Fibroblast of skin of right biceps (primary cell): ENCODE measurements around the gene JADE2.

ENCODE experiments used
- DNase-seq: peaks from one replicate; pipeline ENCODE4 v3.0.0-alpha.2; 2013

The JADE2 gene

DNA sequence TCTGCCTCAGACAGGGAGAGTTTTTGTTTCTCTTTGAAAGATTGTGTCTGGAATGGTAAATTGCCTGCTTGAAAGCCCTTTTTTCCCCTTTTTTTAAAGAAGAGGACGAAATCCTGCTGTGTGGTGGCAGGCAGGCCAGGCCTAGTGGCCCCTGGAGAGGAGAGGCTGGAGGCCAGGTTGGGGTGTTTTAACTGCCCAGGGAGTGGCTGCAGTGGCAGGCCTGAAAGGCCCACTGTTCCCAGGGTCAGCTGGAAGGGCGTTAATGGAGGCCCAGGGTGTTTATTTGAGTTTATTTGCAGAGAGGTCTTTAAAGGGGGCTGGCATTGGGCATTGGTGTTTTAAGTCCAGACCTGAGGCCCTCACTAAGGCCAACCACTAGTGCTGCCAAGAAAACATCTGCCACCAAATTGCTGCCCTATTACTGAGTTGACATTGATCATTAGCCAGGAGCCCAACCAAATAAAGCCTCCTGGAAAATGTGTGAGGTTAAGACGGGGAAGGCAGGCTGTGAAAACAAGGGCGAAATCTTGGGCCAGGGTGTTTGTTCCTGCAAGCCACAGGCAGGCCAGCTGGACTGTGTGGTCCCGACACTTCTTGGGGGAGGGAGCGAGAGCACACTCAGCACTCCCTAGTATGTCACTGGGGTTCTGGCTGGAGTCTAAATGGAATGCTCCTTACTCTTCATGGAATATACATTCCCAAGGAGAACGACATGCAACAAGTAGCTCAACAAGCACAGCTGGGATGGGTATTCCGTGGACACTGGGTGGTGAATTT lies 5.0 kb downstream of the JADE2 start:
- no peak for DNase-seq

DNA sequence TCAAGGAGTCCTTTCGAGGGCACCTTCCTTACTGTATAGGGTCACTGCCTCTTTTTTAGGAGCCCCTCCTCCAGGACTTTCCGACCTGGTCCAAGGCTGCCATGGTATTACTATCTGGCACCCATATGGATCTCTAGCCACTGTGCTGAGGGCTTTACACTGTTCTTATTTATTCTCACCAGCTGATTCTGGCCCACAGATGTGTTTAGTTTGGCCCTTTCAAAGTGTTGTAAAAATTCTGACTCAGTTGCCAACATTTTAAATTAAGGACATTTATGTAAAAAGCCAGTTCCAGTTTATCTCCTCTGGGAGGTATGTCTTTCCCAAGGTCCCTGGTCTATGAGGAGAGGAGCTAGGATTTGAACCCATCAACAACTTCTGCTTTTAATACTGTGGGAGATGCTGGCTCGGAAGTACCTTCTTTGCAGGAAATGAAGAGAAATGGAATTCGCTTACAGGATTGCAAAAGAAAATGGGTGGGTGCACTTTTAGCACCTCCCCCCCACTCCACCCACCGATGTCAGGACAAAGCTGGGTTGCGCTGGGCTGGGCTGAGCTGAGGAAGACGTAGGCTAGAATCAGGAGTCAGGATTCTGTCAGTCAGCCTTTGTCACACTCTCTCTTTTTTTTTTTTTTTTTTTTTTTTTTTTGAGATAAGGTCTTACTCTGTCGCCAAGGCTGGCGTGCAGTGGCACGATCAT lies 7.8 kb downstream of the JADE2 start:
- DNase-seq = no peak

DNA sequence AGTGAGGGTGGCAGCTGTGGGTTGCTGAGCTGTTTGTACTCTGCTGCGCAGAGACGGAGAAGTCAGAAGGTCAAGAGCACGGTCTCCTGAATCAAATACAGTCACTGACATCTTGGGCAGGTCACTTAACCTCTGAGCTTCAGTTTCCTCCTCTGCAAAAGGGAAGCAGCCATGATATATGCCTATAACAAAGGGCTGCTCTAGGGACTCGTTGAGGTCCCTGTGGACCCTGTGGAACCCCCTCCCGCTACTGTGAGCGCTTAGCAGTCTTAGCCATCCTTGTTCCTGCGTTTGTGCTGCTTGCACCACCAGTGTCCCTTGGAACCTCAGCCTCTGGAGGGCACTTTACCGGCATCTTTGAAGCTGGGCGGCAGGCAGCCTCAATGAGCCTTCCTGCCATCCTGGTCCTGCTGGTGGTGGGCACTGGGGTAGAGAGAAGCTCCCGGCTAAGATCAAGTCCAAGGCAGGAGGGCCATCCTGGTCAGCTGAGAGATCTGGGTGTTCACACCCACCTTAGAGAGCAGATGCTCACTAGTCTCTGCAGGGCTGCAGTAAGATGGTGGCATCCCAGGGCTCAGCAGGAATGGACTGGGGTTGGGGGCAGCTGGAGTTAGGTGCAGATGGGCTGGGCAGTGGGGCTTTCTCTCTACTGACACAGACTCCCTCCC lies 8.7 kb downstream of the JADE2 start:
- DNase-seq = no peak

DNA sequence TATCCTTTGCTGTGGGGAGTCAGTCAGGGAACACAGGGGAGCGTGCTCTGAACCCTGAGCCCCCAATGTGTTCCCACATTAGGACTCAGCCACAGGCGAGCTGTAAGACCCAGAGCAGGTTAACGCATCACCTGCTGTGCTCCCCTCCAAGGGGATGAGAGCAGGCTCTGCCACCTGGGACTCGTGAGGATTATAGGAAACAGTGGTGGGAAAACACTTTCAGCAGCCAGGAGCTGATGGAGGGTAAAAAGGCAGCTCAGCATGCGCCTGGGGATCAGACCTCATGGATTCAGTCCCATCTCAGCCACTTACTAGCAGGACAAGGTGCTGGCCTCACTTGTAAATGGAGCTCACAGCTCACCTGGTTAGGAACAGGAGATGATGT lies 9.2 kb downstream of the JADE2 start:
- DNase-seq = no peak

DNA sequence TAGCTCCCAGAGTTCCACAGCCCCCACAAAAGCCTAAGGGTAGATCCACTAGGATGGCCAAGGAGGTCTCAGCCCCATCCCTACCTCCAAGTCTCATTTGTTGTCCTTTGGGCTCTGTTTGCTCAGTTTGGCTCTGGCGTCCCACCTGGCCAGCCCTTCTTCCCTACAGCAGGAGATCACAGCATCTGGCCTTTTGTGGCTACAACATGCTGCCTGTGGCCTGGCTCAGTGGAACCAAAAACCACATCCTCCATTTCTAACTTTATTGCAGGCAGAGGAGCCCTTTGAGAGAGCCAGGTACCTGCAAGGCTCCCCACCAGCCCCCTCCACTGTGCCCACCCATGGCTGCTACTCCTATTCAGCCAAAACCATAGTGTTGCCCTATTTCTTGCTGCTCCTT lies 11.4 kb downstream of the JADE2 start:
- no peak for DNase-seq

DNA sequence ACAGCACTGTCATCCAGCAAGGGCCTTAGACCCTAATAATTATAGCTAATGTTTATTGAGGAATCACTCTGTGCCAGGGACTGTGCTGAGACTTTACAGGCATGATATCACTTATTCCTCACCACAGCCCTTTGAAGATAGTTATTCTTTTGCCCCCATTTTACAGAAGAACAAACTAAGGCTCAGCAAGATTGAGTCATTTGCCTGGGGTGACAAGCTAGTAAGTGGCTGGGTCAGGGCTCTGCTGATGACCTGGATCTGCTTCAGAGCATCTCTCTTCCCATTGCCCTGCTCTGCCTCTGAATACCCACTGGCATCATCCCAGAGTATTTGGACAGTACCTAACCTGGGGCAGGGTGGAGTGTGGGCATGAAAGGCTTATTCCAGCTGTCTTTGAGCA lies 11.8 kb downstream of the JADE2 start:
- DNase-seq = no peak

DNA sequence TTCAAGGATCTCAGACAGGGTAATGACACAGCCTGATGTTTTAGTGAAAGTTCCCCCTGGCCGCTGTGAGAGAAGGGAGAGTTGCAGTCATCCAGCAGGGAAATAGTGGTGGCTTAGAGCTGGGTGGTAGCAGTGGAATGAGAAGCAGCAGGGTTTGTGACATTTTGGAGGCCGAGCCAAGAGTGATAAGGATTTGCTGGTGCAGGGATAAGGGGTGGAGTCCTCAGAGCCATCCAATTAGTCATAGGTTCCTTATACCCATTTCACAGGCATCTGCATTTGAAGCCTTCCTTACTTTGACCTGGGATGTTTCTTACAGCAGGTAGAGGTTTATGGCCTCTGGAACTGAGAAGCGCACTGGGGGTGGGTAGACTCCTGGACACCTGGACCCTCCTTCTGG lies 12.8 kb downstream of the JADE2 start:
- DNase-seq = no peak

DNA sequence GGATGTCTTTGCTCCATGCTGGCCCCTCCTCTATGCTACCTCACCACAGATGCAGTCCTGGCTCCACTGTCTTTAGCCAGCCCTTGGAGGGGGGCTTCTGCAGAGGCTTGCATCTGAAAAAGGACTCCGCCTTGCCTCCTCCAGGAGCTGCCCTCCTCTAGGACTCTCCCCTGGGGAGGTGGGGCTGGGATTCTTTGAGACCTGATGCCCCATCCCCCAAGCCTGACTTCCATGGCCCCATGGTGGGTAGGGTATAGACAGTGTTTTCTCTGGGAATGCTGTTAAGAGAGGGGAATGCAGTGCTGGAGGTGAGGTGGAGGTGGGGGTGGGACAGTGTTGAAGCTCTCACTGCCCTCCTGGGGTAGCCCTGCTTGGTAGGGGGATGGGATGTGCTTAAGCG lies 14.3 kb downstream of the JADE2 start:
- no peak for DNase-seq

DNA sequence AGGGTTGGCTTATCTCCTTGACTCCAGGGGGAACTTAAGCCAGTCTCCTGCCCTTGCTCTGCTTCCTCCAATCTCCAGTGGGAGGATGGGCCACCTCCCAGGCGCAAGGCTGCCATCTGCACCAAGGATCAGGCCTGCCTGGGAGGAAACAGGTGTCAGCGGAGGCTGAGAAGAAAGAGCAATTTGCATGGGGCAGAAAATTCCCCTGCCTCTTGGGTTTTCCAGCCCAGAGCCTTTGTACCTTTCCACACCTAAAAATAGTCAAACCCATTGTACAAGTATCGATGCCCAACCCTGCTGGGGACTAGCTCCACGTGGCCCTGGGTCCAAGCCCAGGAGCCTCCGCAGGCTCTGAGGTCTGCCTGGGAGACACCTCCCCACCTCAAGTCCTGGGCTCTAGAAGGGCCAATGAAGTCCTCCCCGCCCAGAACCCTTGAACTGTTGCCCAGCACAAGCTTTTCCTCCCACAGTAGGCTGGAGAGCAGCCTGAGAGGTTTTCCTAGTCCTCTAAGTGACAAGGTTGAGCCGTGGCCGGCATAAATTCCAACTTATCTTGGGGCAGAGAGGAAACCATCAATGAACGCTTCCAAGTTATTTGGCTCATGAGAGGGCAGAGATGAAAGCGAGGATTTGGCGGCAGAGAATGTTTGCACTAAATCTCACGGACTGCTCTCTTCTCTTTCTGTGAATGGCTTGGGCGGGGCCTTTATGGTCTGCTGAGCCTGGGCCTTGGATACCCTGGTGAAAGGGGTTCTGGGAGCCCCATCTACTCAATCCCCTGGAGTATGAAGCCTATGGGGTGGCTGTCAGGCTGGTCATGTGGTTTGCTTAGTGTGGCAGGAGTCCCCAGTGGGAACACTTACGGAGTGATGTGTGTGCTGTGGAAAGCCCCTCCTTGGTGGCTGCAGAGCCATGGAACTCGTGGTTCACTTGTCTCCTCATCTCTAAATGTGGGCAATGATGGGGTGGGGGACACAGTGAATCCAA lies 15.6 kb downstream of the JADE2 start:
- DNase-seq = no peak

DNA sequence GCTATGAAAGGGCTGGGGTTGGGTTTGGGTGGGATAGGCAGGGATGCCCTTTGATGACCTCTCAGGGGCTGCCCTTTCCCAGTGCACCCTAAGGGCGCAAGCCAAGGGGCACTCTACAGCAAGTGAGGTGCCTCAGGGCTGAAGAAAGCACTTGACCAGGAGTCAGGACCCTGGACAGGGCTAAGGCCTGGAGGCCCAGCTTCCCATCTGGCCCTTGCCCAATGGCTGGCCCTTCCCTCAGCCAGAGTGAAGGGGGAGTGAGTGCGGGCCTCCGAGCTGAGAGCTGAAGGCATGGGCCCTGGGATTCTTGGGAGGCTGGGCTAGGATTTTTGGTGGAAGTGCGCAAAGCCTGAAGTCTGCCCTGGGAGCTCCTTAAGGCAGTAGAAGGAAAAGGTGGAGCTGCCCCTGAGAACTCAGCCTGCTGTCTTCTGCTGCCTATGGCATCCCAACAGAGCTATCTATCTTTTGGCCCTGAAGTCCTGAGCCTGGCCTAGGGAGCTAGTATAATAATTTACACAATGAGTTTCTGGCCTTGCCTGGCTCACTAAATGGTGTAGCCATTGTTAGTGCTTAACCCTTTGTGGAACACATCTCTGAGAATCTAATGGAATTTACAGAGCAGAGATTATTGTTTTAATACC lies 16.4 kb downstream of the JADE2 start:
- DNase-seq = peak; percentile 40

DNA sequence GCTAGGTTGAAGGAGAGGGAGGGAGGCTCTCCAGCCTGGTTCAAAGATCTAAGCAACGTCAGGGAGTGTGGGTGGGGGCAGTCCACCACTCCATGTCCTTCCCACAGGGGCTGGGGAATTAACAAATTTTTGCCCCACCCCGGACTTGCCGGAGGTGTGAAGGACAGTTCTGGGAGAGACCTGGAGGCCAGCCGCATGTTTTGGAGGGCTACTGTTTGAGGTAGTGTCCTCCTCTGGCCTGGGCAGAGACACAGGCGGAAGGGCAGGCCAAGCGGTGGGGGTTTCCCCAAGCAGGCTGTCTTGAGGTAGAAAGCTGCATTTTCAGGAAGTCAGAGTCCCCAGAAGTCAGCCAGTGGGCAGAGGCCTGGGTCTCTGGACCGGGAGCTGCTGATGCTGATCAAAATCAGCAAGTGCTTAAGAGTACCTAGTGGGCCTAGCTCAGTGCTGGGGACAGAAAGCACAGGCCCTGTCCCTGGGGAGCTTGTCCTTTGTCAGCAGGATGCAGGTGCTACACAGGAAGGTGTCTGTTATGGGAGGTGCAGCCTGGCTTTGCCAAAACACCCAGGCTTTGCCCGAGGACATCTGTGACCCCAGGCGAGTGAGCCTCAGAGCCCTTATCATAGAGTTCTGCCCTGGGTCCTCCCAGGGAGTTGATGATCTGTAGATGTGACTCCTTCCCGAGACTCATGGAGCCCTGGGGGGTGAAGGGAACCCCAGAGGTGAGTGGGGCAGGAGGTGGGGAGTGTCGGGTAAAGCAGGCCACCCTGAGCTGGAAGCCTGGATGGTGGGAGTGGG lies 18.5 kb downstream of the JADE2 start:
- no peak for DNase-seq

DNA sequence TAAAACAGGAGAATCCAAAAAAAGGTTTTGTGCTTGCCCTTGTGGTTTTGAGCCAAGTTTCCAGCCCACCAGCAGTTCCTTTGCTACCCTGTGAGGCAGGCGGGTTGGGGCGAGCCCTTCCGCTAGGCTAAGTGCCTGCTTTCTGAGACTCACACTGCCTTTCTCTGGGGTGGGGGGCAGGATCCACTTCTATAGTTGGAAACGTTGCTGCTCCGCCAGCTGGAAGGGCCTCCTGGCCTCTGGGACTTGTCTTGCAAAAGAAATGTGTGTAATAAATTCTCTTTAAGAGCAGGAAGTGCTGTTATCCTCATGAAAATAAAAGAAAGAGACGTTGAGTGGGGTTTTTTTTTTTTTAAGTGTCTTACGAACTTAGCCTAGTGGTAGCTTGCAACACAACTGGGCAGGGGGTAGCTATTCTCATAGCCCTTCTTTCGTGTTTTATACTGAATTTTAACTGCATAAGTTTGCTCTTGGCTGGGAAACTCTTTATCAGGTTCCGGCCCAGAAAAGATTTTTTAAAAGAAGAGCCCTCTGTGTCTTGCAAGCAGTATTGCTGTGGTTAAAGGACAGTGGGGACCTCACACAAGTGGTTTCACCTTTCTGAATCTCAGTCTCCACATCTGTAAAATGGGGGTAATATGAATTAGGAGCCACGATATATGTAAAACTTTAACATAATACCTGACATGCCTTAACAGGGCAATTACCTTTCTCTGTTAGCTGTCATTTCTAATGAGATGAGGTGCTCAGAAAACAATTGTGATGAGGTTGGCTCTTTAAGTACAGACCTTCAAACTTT lies 19.8 kb downstream of the JADE2 start:
- DNase-seq = peak; percentile 47

DNA sequence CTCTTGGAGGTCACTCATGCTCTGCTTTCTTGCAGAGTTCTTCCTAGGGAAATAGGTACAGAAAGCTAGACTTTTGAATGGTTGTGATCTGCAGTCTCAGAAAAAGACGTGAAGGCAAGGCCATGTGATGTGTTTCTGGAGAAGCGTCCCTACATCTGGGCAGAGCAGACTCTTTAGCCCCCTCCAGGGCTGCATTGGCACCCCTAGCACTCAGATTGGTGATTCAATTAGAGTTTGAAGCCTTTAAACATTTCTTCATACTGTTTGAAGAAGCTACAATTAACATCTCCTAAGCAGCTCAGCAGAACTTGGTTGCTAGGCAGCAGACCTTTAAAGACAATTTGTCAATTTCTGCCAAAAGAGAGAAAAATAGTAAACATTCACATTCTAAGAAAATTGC lies 21.6 kb downstream of the JADE2 start:
- DNase-seq = no peak

DNA sequence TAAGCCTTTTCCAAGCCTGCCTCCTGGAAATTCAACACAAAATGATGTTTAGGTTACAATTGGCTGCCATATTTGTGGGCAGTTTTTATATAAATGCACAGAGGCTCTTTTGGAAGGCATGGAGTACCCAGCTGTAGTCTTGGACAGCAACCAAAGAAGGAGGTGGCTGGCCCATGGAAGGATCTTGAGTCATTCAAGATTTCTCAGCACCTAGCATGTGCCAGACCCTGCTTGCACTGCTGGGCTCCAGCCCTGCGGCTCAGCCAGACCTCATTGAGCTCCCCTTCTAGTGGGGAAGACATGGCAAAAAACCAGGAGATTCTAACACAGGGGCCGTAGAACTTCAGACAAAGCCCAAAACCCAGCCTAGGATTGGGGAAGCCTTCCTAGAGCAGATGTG lies 22.1 kb downstream of the JADE2 start:
- DNase-seq = peak; percentile 68

DNA sequence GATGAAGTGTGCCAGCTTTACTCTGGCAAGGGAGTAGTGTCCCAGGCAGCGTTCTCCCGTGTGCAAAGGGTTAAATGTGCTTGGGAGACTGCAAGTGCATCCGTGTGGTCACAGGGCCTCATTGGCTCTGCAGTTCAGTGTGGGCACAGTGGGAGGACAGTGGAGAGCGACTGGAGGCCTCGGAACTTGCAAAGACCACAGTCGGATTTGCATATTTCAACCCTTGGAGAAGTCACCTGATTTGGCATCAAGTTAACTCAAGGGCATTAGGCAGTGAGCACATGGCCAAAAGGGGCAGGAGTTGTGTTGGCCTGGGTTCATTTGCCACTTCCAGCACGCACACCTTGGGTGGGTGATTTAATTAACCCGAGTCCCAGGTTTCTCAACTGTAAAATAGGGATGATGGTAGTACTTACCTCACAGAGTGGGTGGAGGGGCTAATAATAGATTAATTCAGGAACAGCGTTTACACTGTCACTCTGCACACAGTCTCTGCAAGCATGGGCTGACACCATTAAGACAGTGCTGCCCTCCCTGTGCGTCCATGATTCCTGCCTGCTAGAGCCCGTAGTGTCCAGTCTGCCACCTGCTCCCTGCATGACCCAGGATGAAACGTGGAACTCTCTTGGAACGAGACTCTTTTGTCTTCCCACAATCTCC lies 22.7 kb downstream of the JADE2 start:
- DNase-seq = no peak

DNA sequence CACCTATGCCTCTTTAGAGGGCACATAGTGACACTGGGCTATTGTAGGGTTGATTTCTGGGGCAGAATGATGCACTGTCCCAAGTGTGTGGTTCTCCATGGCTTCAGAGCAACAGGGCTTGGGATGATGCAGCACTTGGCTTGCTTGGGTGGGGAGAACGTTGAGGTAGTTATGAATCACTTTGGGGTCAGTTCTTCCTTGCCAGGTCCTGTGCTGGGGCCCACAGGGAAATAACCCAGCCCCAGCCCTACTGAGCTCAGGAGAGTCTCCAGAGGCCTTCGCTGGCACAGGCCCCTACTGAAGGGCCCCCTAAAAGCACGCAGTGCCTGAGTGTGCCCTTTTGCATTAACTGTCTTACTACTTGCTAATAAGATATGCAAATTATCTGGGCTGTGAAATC lies 24.2 kb downstream of the JADE2 start:
- DNase-seq = peak; percentile 66

DNA sequence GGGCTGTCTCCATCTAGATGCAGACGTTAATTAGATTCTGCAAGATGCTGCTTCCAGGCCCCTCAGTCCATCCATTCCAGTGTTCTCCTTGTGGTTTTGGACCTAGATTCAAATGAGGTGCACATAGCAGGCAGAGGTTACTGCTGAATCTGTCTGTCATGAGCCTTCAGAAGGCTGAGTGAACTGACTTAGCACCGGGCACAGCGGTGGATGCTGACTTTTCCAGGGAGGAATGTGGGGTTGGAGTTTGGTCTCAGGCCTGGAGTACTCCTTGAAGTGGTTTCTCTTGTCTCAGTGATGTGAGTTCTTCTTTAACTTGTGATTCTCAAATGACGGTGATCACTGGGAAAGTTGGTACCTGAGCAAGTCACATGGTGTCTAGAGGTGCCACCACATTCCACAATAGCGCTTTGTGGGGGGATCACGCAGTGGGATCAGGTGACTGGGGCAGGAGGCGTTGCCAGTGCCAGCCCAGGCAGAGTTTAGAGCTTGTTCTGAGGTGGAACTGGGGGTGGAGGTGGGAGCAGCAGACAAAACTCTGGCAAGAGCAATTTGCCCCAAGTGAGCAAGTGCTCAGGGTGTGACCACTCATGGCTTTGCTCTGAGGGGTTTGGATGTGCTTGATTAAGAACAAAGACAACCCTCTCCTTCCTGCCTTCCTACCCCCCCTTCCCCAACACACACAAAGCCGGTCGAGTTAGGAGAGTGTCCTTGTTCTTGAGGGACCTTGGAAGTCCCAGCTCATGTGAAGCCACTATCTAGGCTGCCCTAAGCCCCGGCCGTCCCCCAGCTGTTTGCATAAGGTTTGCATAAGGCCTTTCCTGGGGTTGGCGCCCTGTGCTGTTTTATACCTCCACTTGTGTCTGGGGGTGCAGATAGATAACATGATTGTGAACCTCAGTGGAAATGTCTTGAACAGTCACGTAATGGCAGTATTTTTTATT lies 25.1 kb downstream of the JADE2 start:
- DNase-seq = peak; percentile 55

DNA sequence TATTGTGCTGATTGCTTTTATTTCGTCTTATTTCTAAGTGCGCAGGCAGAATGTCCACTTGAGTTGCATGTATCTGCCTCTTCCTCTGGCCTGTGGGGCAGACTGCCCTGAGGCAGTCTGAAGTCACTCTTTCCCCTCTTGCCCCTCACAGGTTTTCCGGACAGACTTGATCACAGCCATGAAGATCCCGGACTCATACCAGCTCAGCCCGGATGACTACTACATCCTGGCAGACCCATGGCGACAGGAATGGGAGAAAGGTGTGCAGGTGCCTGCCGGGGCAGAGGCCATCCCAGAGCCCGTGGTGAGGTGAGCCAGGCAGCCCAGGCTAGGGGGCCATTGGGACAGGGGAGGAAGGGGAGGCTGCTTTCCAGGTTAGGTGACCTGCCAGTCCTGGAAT lies 26.4 kb downstream of the JADE2 start:
- DNase-seq = peak; percentile 11

DNA sequence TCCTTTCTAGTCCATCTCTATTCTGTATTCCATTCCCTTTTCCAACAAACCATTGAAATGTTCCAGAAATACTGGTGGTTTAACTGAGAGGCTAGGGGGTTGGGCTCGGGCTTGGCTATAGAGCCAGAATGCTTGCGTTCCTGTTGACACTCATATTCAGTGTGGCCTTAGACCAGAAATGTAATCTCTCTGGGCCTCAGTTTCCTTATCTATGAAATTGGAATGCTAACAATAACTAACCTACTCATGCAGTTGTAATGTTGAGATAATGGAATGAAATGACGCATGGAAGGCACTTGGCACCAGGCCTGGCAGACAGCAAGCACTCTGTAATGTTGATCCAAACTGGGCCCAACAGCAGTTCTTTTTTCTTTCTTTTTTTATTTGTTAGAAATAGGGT lies 26.8 kb downstream of the JADE2 start:
- DNase-seq = peak; percentile 95
